Measurements from ENCODE around the gene APBB1. TPM values are rescaled to one million over a fixed set of nuclear protein-coding genes. Genes with fewer than 3 reads are reported as not detected.
A peak's percentile ranks its signal among the peaks of the same experiment; 100 is the strongest.

APBB1 gene
- total RNA-seq, 1 donor from 2014 or later = 40.9 TPM

DNA sequence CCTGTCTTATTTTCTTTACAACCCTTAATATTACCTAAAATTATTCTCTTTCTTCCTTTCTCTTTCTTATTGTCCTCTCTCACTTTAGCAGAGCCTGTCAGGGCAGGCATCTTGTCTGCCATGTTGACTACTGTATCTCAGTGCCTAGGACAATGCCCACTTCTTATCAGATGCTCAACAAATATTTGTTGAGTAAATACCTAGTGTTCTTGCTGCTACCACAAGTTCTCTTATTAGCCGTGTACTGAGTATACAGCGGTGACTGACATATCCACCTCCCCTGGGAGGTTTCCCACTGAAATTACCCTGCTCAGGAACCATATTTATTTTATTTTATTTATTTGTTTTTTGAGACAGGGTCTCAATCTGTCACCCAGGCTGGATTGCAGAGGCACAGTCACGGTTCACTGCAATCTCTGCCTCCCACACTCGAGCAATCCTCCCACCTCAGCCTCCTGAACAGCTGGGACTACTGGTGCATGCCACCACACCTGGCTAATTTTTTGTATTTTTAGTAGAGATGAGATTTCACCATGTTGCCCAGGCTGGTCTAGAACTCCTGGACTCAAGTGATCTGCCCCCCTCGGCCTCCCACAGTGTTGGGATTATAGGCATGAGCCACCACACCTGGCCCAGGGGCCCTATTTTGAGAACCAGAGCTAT is 15.2 kb upstream of the APBB1 start:
- intact Hi-C loops (cut with DNase I) = no loop called here
- H3K27me3 ChIP-seq = no peaks in the 10 kb centered on the region
- ATAC-seq = no peak
- no peaks in the 10 kb centered on the region for H3K36me3 ChIP-seq
- H3K27ac ChIP-seq = no peak overlapping the region
- no peak overlapping the region for H3K4me3 ChIP-seq
- no peak for DNase-seq
- no peaks in the 10 kb centered on the region for H3K4me1 ChIP-seq
- H3K9me3 ChIP-seq = no peaks in the 10 kb centered on the region
- TF ChIP-seq, protein P1, sequence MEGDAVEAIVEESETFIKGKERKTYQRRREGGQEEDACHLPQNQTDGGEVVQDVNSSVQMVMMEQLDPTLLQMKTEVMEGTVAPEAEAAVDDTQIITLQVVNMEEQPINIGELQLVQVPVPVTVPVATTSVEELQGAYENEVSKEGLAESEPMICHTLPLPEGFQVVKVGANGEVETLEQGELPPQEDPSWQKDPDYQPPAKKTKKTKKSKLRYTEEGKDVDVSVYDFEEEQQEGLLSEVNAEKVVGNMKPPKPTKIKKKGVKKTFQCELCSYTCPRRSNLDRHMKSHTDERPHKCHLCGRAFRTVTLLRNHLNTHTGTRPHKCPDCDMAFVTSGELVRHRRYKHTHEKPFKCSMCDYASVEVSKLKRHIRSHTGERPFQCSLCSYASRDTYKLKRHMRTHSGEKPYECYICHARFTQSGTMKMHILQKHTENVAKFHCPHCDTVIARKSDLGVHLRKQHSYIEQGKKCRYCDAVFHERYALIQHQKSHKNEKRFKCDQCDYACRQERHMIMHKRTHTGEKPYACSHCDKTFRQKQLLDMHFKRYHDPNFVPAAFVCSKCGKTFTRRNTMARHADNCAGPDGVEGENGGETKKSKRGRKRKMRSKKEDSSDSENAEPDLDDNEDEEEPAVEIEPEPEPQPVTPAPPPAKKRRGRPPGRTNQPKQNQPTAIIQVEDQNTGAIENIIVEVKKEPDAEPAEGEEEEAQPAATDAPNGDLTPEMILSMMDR (IDR thresholded peaks at IDR 0.05) = no peak

DNA sequence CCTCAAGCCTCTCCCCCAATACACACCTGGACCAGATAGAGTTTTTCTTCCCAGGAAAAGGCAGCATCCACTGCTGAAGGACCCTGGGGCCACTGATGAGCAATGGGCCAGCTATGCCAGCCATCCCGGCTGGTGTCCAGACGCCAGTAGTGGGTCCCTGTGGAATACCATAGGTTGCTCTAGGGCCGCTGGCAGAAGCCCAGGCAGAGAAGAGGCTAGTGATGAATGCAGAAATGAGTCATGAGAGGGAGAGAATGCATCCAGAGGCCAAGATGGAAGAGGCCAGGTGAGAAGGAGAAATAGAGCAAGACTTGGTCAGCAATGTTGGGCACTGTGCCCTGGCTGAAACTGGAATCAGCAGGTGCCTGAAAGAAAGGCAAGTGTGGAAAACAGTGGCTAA is 13.0 kb upstream of the APBB1 start:
- intact Hi-C loops (cut with DNase I) = no loop called here
- DNase-seq (no peak), ATAC-seq (peak; percentile 61)

DNA sequence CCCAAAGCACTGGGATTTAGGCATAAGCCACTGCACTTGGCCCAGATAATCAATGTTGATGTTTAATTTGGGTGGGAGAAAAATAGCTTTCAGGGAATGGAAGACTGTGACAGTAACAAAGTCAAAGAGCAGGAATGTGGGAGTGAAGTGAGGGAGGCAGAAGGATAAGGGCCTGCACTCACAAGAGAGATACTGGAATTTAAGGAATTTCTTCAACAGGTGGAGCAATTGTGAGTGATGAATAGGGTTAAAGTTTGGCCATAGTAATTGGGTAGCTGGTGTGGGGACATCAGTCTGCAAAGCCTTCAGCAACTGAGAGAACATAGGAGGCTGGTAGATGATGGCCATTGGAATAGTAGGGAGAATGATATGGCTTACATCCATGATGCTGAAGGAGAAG is 8.6 kb upstream of the APBB1 start:
- intact Hi-C loops (cut with DNase I) = no loop called here
- Histone ChIP-seq H3K27me3 (no peaks in the 10 kb centered on the region), H3K27ac (no peak overlapping the region), H3K4me3 (no peak overlapping the region), H3K36me3 (no peaks in the 10 kb centered on the region), H3K4me1 (no peaks in the 10 kb centered on the region), H3K9me3 (no peaks in the 10 kb centered on the region)
- ATAC-seq (no peak), DNase-seq (no peak)
- TF ChIP-seq, protein P1 (IDR thresholded peaks at IDR 0.05) = no peak

More for the DNA sequence above, 13.0 kb upstream of the APBB1 start:
- no peaks in the 10 kb centered on the region for H3K4me1 ChIP-seq
- TF ChIP-seq, protein P1 (IDR thresholded peaks at IDR 0.05) = no peak
- H3K27ac ChIP-seq = no peak overlapping the region
- no peaks in the 10 kb centered on the region for H3K27me3 ChIP-seq
- no peaks in the 10 kb centered on the region for H3K9me3 ChIP-seq
- H3K4me3 ChIP-seq = no peak overlapping the region
- H3K36me3 ChIP-seq = no peaks in the 10 kb centered on the region

DNA sequence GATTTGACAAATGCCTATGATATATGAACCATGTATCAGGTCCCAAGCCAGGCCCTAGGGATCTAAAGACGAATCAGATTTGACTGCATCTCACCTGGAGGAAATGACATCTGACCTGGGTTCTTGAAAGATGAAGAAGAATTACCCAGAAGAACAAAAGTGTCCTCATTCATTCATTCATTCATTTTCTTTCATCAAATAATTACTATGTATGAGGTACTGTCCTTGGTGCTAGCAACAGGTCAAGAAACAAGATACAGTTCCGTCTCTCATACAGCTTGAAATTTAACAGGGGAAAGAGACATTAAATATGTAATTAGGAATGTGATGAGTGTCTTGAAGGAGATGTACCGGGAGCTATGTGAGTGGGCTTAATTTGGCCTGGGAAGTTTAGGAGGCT is 1.8 kb upstream of the APBB1 start:
- DNase-seq = no peak
- ATAC-seq = no peak
- intact Hi-C loops (cut with DNase I) = no loop called here

DNA sequence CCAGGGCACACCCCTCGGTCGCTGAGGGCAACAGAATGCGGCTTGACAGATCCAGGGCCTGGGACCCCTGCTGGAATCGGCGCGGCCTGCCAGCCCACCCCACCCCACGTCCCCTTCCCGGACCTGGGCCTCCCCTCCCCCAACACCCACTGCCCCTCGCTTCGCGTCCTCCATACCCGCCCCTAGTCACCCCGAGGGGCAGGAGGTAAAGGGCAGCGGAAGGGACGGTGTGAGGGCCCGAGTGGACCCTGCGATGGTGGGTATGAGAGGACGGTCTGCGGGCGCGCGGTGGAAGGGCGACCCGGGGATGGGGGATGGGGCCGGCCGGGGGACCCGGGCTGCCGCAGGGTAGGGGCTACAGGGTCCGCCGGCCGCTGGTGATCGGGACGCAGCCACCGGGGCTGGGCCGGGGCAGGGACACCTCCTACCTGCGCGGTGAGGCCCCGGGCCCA is 311 bp downstream of the APBB1 start:
- H3K4me1 ChIP-seq = peaks cover 13% of the 10 kb centered on the region
- peak; percentile 42 for ATAC-seq
- TF ChIP-seq, protein P1 (IDR thresholded peaks at IDR 0.05) = no peak
- intact Hi-C loops (cut with DNase I) = no loop called here
- peak overlapping the region; percentile 96 for H3K4me3 ChIP-seq
- H3K9me3 ChIP-seq = no peaks in the 10 kb centered on the region
- no peaks in the 10 kb centered on the region for H3K36me3 ChIP-seq
- no peak for DNase-seq
- H3K27me3 ChIP-seq = no peaks in the 10 kb centered on the region
- H3K27ac ChIP-seq = peak overlapping the region; percentile 92

More for the DNA sequence above, 1.8 kb upstream of the APBB1 start:
- H3K4me3 ChIP-seq = no peak overlapping the region
- no peaks in the 10 kb centered on the region for H3K9me3 ChIP-seq
- H3K4me1 ChIP-seq = peaks cover 13% of the 10 kb centered on the region
- H3K36me3 ChIP-seq = no peaks in the 10 kb centered on the region
- no peak overlapping the region for H3K27ac ChIP-seq
- no peaks in the 10 kb centered on the region for H3K27me3 ChIP-seq
- TF ChIP-seq, protein P1 (IDR thresholded peaks at IDR 0.05) = no peak
